GM21786 (cell line): ENCODE measurements around the gene SLC22A13.
"Not testable (repeated sequence)": the region's sequence is repeated elsewhere in the genome, so short reads cannot be mapped to it uniquely, and the experiment has no call there.

ENCODE experiments used
- ATAC-seq: cut with Tn5 transposase; IDR thresholded peaks from one replicate; pipeline ENCODE4 v1.9.1; 2021; ENCODE audit not compliant: unreplicated experiment

The SLC22A13 gene

GRCh38 chr3:38265604-38266307, at the start of gene SLC22A13:
Gene SLC22A13 (plus strand): TSS chr3:38265812. CDS start chr3:38265861, 49 bp downstream.
- ATAC-seq: no peak

- no peak for ATAC-seq
Observed at GRCh38 chr3:38219609-38220197, 45.9 kb upstream of the SLC22A13 start.

GRCh38 chr3:38221005-38221404, 44.6 kb upstream of the SLC22A13 start:
- ATAC-seq: no peak

GRCh38 chr3:38222032-38222634, 43.5 kb upstream of the SLC22A13 start:
- ATAC-seq: no peak

GRCh38 chr3:38224357-38224756, 41.3 kb upstream of the SLC22A13 start:
- no peak for ATAC-seq

- no peak for ATAC-seq
Observed at GRCh38 chr3:38226273-38226672, 39.3 kb upstream of the SLC22A13 start.

GRCh38 chr3:38227989-38228388, 37.6 kb upstream of the SLC22A13 start:
- no peak for ATAC-seq

- no peak for ATAC-seq
Observed at GRCh38 chr3:38229036-38229435, 36.6 kb upstream of the SLC22A13 start.

GRCh38 chr3:38232701-38233100, 32.9 kb upstream of the SLC22A13 start:
- ATAC-seq: no peak

- no peak for ATAC-seq
Observed at GRCh38 chr3:38235466-38235865, 30.1 kb upstream of the SLC22A13 start.

GRCh38 chr3:38238416-38239008, 27.1 kb upstream of the SLC22A13 start:
- ATAC-seq: no peak

GRCh38 chr3:38242812-38243211, 22.8 kb upstream of the SLC22A13 start:
- not testable (repeated sequence) for ATAC-seq

- ATAC-seq: no peak
Observed at GRCh38 chr3:38245930-38246329, 19.7 kb upstream of the SLC22A13 start.

GRCh38 chr3:38247366-38248035, 18.1 kb upstream of the SLC22A13 start:
- no peak for ATAC-seq

- no peak for ATAC-seq
Observed at GRCh38 chr3:38250198-38250597, 15.4 kb upstream of the SLC22A13 start.

- ATAC-seq: no peak
Observed at GRCh38 chr3:38251197-38251596, 14.4 kb upstream of the SLC22A13 start.

GRCh38 chr3:38253704-38254103, 11.9 kb upstream of the SLC22A13 start:
- ATAC-seq: no peak

- ATAC-seq: no peak
Observed at GRCh38 chr3:38254872-38255271, 10.7 kb upstream of the SLC22A13 start.

- no peak for ATAC-seq
Observed at GRCh38 chr3:38255627-38256026, 10.0 kb upstream of the SLC22A13 start.

- no peak for ATAC-seq
Observed at GRCh38 chr3:38257583-38257982, 8.0 kb upstream of the SLC22A13 start.

GRCh38 chr3:38260474-38260873, 5.1 kb upstream of the SLC22A13 start:
- ATAC-seq: no peak
